Middle frontal gyrus (tissue), 1 donor: Measurements from ENCODE around the gene IARS2.
"Not testable (repeated sequence)": the region's sequence is repeated elsewhere in the genome, so short reads cannot be mapped to it uniquely, and the experiment has no call there.

Experiments used
- DNase-seq: peaks from one replicate; pipeline ENCODE4 v3.0.0-alpha.2; 2015; ENCODE audit warnings: low spot score; ENCODE audit errors: extremely low spot score

The IARS2 gene

GRCh38 chr1:220164517-220164916, 70.6 kb downstream of the IARS2 start:
- DNase-seq = no peak

- no peak for DNase-seq
Observed at GRCh38 chr1:220166853-220167252, 72.9 kb downstream of the IARS2 start.

- not testable (repeated sequence) for DNase-seq
Observed at GRCh38 chr1:220169887-220170286, 76.0 kb downstream of the IARS2 start.

- DNase-seq = no peak
Observed at GRCh38 chr1:220170836-220171526, 77.0 kb downstream of the IARS2 start.

GRCh38 chr1:220176540-220176939, 82.6 kb downstream of the IARS2 start:
- no peak for DNase-seq

GRCh38 chr1:220182111-220182510, 88.2 kb downstream of the IARS2 start:
- no peak for DNase-seq

GRCh38 chr1:220182656-220183055, 88.7 kb downstream of the IARS2 start:
- no peak for DNase-seq

- DNase-seq = no peak
Observed at GRCh38 chr1:220184506-220184905, 90.6 kb downstream of the IARS2 start.

- no peak for DNase-seq
Observed at GRCh38 chr1:220186752-220187151, 92.8 kb downstream of the IARS2 start.

- DNase-seq = no peak
Observed at GRCh38 chr1:220188538-220188937, 94.6 kb downstream of the IARS2 start.

- no peak for DNase-seq
Observed at GRCh38 chr1:220189750-220190347, 95.9 kb downstream of the IARS2 start.

- peak; percentile 15 for DNase-seq
Observed at GRCh38 chr1:220195701-220196100, 101.8 kb downstream of the IARS2 start.
